GM10266 (cell line): ENCODE results near the gene TMEM141.
"Not testable (repeated sequence)": the region's sequence is repeated elsewhere in the genome, so short reads cannot be mapped to it uniquely, and the experiment has no call there.

Experiments used
- DNase-seq: peaks from one replicate; pipeline ENCODE4 v3.0.0; 2012; ENCODE audit errors: extremely low spot score
- CTCF ChIP-seq: IDR thresholded peaks from 2 replicates; pipeline ENCODE4 v1.5.1; 2012; ENCODE audit warnings: mild to moderate bottlenecking, low read depth; ENCODE audit not compliant: control insufficient read depth, insufficient read depth; ENCODE audit errors: missing control alignments

The TMEM141 gene

GRCh38 chr9:136751814-136752213, 39.3 kb upstream of the TMEM141 start:
- DNase-seq, result no peak
- no peak for TF ChIP-seq CTCF

GRCh38 chr9:136753371-136754058, 37.6 kb upstream of the TMEM141 start:
- TF ChIP-seq CTCF, result no peak
- no peak for DNase-seq

- DNase-seq, result no peak
- TF ChIP-seq CTCF, result no peak
These were observed 37.0 kb upstream of the TMEM141 start for GRCh38 chr9:136754059-136754572.

- no peak for TF ChIP-seq CTCF
- DNase-seq, result no peak
These were observed 36.4 kb upstream of the TMEM141 start for GRCh38 chr9:136754626-136755301.

GRCh38 chr9:136755302-136756133, 35.6 kb upstream of the TMEM141 start:
- not testable (repeated sequence) for DNase-seq

- TF ChIP-seq CTCF, result no peak
- no peak for DNase-seq
These were observed 35.1 kb upstream of the TMEM141 start for GRCh38 chr9:136756134-136756438.

- no peak for TF ChIP-seq CTCF
- no peak for DNase-seq
These were observed 34.3 kb upstream of the TMEM141 start for GRCh38 chr9:136756836-136757235.
